Measurements from ENCODE around the gene RASGRF2.

GRCh38 chr5:80936881-80937280, 23.3 kb upstream of the RASGRF2 start:
- TF ChIP-seq EZH2 (IDR thresholded peaks at IDR 0.05; ENCODE audit: insufficient read depth, poor library complexity, severe bottlenecking): no peak
- no peak for TF ChIP-seq EZH2phosphoT487 (IDR thresholded peaks at IDR 0.05; ENCODE audit: insufficient read depth, low read depth)

All from GM23248 (cell line).